ENCODE data around the gene GTPBP3. TPM values are rescaled to one million over a fixed set of nuclear protein-coding genes. Genes with fewer than 3 reads are reported as not detected.

Gene GTPBP3
- total RNA-seq, 1 experiment from 2014 or later = 73.0 TPM

DNA sequence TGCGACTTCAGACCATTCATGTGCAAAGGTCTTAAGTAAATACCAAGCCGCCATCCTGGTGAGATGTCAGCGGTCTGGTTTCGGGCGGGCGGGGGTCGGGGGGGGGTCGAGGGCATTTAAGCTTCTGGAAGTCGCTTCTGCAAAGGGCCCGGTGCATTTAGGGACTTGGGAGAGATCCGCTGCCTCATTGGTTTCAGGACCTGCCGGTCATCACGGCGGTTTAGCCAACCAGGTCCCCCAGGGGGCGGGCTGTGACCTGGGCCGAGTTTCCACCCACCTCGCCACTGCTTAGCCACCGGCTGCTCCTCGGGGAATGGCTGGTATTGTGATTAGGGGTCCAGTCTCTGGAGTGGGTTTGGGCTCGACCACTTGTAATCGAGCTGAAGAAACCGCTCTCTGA lies 47.9 kb upstream of the GTPBP3 start:
- H3K9ac ChIP-seq (ENCODE audit: low read length) = no peak overlapping the region
- no peak overlapping the region for H3K4me2 ChIP-seq (ENCODE audit: low read length)
- no peak for TF ChIP-seq ZFX (IDR thresholded peaks at IDR 0.05)
- TF ChIP-seq POLR2AphosphoS5 (IDR thresholded peaks at IDR 0.05; ENCODE audit: low read depth, low read length) = no peak
- TF ChIP-seq POLR2A (IDR thresholded peaks at IDR 0.05; ENCODE audit: borderline replicate concordance, extremely low read depth, insufficient read depth, insufficient read length) = no peak
- peak; percentile 48; the same call in 1 of the 2 replicates for TF ChIP-seq SP1 (IDR thresholded peaks at IDR 0.05; ENCODE audit: low read depth)
- no peaks in the 10 kb centered on the region for H3K9me2 ChIP-seq (ENCODE audit: insufficient read depth)
- H3K4me1 ChIP-seq (ENCODE audit: control insufficient read depth in 1 of 2, insufficient read depth in 2 of 2, low read length in 2 of 2) = peaks cover 13 to 42% of the 10 kb centered on the region in 2 experiments
- no peak overlapping the region for H3K4me3 ChIP-seq (replicated peaks in 1 of 2; ENCODE audit: low read depth in 1 of 2, low read length in 2 of 2)
- peaks cover 10% of the 10 kb centered on the region for H3K79me2 ChIP-seq (ENCODE audit: insufficient read depth, low read length)
- no peak overlapping the region for H2AFZ ChIP-seq (ENCODE audit: low read depth, low read length, poor library complexity, severe bottlenecking)
- ATAC-seq = peak; percentile 58
- peak; percentile 89 for DNase-seq (ENCODE audit: low read depth, low spot score)
- no peaks in the 10 kb centered on the region for H3K9me3 ChIP-seq (ENCODE audit: control insufficient read depth in 1 of 2, insufficient read depth in 1 of 2, low read depth in 1 of 2, low read length in 2 of 2)
- POLR2A ChIA-PET = no interaction called here
- H3K27ac ChIP-seq (ENCODE audit: low read depth, low read length) = no peak overlapping the region
- H3K27me3 ChIP-seq (ENCODE audit: insufficient read depth, low read length) = no peaks in the 10 kb centered on the region
- CTCF ChIA-PET = interaction anchor here (1.5 kb wide), 1 partner anchor 16 kb away, joined by 4 read pairs; no protein-coding TSS in a partner anchor
- H3K36me3 ChIP-seq (ENCODE audit: control insufficient read depth in 1 of 2, insufficient read depth in 2 of 2, low read length in 2 of 2) = no peaks in the 10 kb centered on the region
- RAD21 ChIA-PET (ENCODE audit: low non-redundant PET in 1 of 2, low total read pairs in 2 of 2, uncharacterized antibody in 2 of 2, unreplicated experiment in 2 of 2) = no interaction called here
- no peaks in the 10 kb centered on the region for H4K20me1 ChIP-seq (ENCODE audit: insufficient read depth)
- intact Hi-C loops (cut with micrococcal nuclease) = no loop called here
- no TSS peak for BruUV-seq (replicated peaks)

DNA sequence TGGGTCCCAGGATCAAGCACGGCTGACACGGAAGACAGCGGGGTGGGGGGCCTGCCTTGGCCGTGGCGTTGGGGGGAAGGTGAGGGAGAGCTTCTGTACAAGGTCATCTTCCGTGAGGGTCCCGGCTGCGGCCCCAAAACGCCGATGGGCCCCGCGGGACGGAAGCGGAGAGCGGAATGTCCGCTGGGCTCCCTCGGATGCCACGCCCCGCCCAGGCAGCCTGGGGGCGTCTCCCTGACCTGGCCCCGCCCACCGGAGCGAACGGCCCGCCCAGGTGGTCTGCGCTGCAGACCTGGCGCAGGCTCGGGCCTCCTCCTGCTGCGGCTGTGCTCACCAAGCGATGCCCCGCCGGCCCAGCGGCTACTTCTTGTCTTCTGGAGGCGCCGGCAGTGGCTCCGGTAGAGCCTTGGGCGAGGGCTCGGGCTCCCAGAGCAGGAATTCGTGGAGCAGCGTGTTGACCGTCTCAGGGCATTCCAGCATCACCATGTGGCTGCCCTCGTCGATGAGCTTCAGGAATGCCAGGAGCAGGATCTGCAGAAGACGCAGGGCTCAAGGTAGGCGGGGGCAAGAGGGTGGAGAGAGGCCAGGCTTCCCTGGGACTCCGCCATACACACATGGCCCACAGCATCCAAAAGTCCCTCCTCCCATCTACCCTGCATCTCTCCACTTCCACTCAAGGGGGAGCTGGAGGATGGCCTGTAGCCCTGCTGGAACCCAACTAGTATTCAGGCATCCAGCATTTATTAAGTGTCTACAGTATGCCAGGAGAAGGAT lies 44.9 kb upstream of the GTPBP3 start:
- CTCF ChIA-PET = interaction anchor here (0.6 to 3.1 kb wide), 12 partner anchors 11 to 578 kb away, joined by 3 to 33 read pairs (median 5); partner anchors contain the start of genes ANKLE1, ANO8, DDA1 and MRPL34
- intact Hi-C loops (cut with micrococcal nuclease) = loop anchor here (1.0 to 2.0 kb wide), 2 partner anchors 16 to 94 kb away; partner anchors contain the start of gene DDA1
- no peaks in the 10 kb centered on the region for H3K27me3 ChIP-seq (ENCODE audit: insufficient read depth, low read length)
- no peaks in the 10 kb centered on the region for H3K9me2 ChIP-seq (ENCODE audit: insufficient read depth)
- peaks cover 20 to 52% of the 10 kb centered on the region in 2 experiments for H3K4me1 ChIP-seq (ENCODE audit: control insufficient read depth in 1 of 2, insufficient read depth in 2 of 2, low read length in 2 of 2)
- peak overlapping the region; percentile 60 to 67 for H3K4me3 ChIP-seq (replicated peaks in 1 of 2; ENCODE audit: low read depth in 1 of 2, low read length in 2 of 2)
- POLR2A ChIA-PET = interaction anchor here (0.7 to 2.5 kb wide), 12 partner anchors 12 to 574 kb away, joined by 3 to 22 read pairs (median 4); partner anchors contain the start of genes ABHD8, BABAM1, DDA1 and MRPL34
- ATAC-seq (peak; percentile 85), DNase-seq (ENCODE audit: low read depth, low spot score) (peak; percentile 86)
- H3K9ac ChIP-seq (ENCODE audit: low read length) = peak overlapping the region; percentile 68
- RAD21 ChIA-PET (ENCODE audit: low non-redundant PET in 1 of 2, low total read pairs in 2 of 2, uncharacterized antibody in 2 of 2, unreplicated experiment in 2 of 2) = interaction anchor here (0.7 to 1.0 kb wide), 2 partner anchors 13 to 284 kb away, joined by 3 to 7 read pairs; partner anchors contain the start of gene MRPL34 (in 1 of the 2)
- H4K20me1 ChIP-seq (ENCODE audit: insufficient read depth) = no peaks in the 10 kb centered on the region
- peak overlapping the region; percentile 95 for H3K27ac ChIP-seq (ENCODE audit: low read depth, low read length)
- peaks cover 30% of the 10 kb centered on the region for H3K79me2 ChIP-seq (ENCODE audit: insufficient read depth, low read length)
- no peaks in the 10 kb centered on the region; a peak in 1 of 4 replicates for H3K9me3 ChIP-seq (ENCODE audit: control insufficient read depth in 1 of 2, insufficient read depth in 1 of 2, low read depth in 1 of 2, low read length in 2 of 2)
- BruUV-seq (replicated peaks) = TSS peak; percentile 49
- H3K4me2 ChIP-seq (ENCODE audit: low read length) = peak overlapping the region; percentile 82
- H2AFZ ChIP-seq (ENCODE audit: low read depth, low read length, poor library complexity, severe bottlenecking) = no peak overlapping the region
- 0 out of 4 replicates have a peak, but pooled peaks cover 0 to 5% of the 10 kb centered on the region in 2 experiments for H3K36me3 ChIP-seq (ENCODE audit: control insufficient read depth in 1 of 2, insufficient read depth in 2 of 2, low read length in 2 of 2)
- TF ChIP-seq, protein P1, sequence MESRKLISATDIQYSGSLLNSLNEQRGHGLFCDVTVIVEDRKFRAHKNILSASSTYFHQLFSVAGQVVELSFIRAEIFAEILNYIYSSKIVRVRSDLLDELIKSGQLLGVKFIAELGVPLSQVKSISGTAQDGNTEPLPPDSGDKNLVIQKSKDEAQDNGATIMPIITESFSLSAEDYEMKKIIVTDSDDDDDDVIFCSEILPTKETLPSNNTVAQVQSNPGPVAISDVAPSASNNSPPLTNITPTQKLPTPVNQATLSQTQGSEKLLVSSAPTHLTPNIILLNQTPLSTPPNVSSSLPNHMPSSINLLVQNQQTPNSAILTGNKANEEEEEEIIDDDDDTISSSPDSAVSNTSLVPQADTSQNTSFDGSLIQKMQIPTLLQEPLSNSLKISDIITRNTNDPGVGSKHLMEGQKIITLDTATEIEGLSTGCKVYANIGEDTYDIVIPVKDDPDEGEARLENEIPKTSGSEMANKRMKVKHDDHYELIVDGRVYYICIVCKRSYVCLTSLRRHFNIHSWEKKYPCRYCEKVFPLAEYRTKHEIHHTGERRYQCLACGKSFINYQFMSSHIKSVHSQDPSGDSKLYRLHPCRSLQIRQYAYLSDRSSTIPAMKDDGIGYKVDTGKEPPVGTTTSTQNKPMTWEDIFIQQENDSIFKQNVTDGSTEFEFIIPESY (IDR thresholded peaks at IDR 0.05; ENCODE audit: extremely low read depth, insufficient replicate concordance, low read length) = no peak
- TF ChIP-seq EZH2 (IDR thresholded peaks at IDR 0.05) (no peak), ZNF274 (IDR thresholded peaks at IDR 0.05; ENCODE audit: low read depth, low read length) (no peak), POLR2A (IDR thresholded peaks at IDR 0.05; ENCODE audit: borderline replicate concordance, extremely low read depth, insufficient read depth, insufficient read length) (peak; percentile 83), SP1 (IDR thresholded peaks at IDR 0.05; ENCODE audit: low read depth) (peak; percentile 45), SIN3A (IDR thresholded peaks at IDR 0.05; ENCODE audit: low read depth) (no peak), SRF (IDR thresholded peaks at IDR 0.05; ENCODE audit: low read depth) (no peak), POLR2AphosphoS5 (IDR thresholded peaks at IDR 0.05; ENCODE audit: low read depth, low read length) (peak; percentile 84), EGR1 (IDR thresholded peaks at IDR 0.05; ENCODE audit: low read depth) (no peak), CEBPB (IDR thresholded peaks at IDR 0.05; ENCODE audit: low read depth) (no peak), FOSL1 (IDR thresholded peaks at IDR 0.05; ENCODE audit: low read depth) (no peak), ZFX (IDR thresholded peaks at IDR 0.05) (peak; percentile 68; the same call in 1 of the 2 replicates), ELF1 (IDR thresholded peaks at IDR 0.05; ENCODE audit: borderline replicate concordance, low read depth) (no peak)
- TF ChIP-seq, protein P2, sequence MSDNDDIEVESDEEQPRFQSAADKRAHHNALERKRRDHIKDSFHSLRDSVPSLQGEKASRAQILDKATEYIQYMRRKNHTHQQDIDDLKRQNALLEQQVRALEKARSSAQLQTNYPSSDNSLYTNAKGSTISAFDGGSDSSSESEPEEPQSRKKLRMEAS (IDR thresholded peaks at IDR 0.05) = peak; percentile 95
- TF ChIP-seq, protein P3, sequence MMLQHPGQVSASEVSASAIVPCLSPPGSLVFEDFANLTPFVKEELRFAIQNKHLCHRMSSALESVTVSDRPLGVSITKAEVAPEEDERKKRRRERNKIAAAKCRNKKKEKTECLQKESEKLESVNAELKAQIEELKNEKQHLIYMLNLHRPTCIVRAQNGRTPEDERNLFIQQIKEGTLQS (IDR thresholded peaks at IDR 0.05) = no peak
